GM13976 (cell line): ENCODE data around the gene CTXND1.

Source experiments
- DNase-seq: peaks from one replicate; pipeline ENCODE4 v3.0.0; 2012; ENCODE audit warnings: low spot score
- CTCF ChIP-seq: IDR thresholded peaks from 2 replicates; pipeline ENCODE4 v1.5.1; 2012; ENCODE audit warnings: borderline replicate concordance, mild to moderate bottlenecking; ENCODE audit not compliant: insufficient read depth; ENCODE audit errors: extremely low read depth, missing control alignments, control extremely low read depth
- in situ Hi-C: fragments of 300-500 bp; cut with MboI; formaldehyde crosslinking; loops from one replicate; pipeline ENCODE4 v1.12.0; 2022; ENCODE audit warnings: low sequenced_read_pairs, mixed read lengths, inconsistent platforms; ENCODE audit not compliant: unreplicated experiment

Gene CTXND1

DNA sequence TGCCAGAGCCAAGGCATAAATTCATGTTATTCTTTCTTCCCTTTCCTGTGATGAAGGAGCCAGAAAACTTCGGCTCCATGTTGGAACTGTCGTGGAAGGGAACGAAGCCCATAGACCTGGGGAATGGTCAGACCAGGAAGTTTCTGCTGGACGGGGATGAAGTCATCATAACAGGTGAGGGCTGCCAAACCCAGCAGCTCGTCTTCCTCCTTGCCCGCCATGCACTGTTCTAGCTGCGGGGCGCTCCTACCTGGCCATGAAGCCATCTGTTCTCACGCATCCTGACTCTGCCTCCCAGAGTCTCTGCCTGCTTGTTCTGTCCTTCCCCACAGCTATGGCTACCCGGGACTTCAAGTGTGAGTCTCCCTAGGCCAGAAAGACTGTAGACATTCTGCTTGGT is 71.0 kb downstream of the CTXND1 start:
- no peak for TF ChIP-seq CTCF
- DNase-seq: no peak
- in situ Hi-C loops: no loop called here

GRCh38 chr15:80180468-80180867 is 71.5 kb downstream of the CTXND1 start:
- no peak for TF ChIP-seq CTCF
- no peak for DNase-seq
- in situ Hi-C loops: no loop called here

GRCh38 chr15:80179935-80180334 is 72.1 kb downstream of the CTXND1 start:
- in situ Hi-C loops: no loop called here
- DNase-seq: no peak
- TF ChIP-seq CTCF: no peak

GRCh38 chr15:80179025-80179759 is 72.8 kb downstream of the CTXND1 start:
- no peak for TF ChIP-seq CTCF
- no peak for DNase-seq
- in situ Hi-C loops: no loop called here

DNA sequence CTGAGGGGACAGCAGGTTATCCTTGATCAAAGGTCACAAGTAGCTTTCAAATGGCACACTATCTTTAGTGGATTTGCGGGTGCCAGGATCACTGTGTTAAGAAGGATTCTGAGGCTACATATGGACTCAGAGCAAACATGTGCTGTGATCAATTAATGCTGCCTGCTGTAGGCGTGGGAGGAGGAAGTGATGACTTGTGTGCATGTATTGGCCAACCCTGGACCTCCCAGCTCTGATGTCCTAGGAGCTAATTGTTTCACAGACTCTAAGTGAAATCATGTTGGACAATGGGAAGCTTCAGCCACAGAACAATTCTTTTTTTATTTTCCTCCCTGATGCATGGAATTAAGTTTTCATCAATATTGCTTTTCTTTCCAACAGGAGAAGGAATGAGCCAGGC is 74.9 kb downstream of the CTXND1 start:
- in situ Hi-C loops: no loop called here
- DNase-seq: no peak

GRCh38 chr15:80176443-80176842 is 75.6 kb downstream of the CTXND1 start:
- in situ Hi-C loops: no loop called here
- DNase-seq: no peak
- no peak for TF ChIP-seq CTCF

More for the DNA sequence above, 74.9 kb downstream of the CTXND1 start:
- no peak for TF ChIP-seq CTCF
